ENCODE measurements around the gene HES4.

Gene HES4

DNA sequence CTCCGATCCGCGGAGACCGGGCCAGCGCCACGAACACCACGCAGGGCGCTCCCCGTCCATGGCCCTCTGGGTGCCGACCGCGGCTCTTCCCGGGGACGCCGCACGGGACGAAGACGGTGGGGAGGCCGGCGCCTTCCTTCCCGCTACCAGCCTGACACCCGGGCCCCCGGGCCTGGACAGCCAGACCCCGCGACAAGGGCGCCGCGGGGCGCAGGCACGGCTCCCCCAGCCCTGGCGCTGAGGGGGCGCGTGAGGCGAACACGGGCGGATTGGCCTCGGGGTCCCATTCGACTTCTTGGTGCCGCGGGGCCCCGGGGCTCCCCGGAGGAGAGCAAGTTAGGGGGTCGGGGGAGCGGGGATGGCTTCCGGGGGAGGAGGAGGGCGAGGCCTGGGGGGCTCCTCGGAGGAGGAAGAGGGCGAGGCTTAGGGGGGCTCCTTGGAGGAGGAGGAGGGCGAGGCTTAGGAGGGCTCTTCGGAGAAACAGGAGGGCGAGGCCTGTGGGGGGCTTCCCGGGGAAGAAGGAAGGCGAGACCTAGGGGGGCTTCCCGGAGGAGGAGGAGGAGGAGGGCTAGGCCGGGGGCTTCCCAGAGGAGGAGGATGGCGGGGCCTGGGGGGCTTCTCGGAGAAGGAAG is 40.0 kb downstream of the HES4 start:
- intact Hi-C loops (cut with micrococcal nuclease), result loop anchor here (5.0 kb wide), 1 partner anchor 53 kb away; no protein-coding TSS in a partner anchor
- Mint-ChIP-seq H3K4me1 (ENCODE audit: low read depth) (peaks cover 53% of the 10 kb centered on the region), H3K9me3 (no peaks in the 10 kb centered on the region), H3K4me3 (peak overlapping the region; percentile 94), H3K27me3 (peaks cover 21% of the 10 kb centered on the region), H3K27ac (peak overlapping the region; percentile 85), H3K36me3 (ENCODE audit: low read depth) (peaks cover 69% of the 10 kb centered on the region)

DNA sequence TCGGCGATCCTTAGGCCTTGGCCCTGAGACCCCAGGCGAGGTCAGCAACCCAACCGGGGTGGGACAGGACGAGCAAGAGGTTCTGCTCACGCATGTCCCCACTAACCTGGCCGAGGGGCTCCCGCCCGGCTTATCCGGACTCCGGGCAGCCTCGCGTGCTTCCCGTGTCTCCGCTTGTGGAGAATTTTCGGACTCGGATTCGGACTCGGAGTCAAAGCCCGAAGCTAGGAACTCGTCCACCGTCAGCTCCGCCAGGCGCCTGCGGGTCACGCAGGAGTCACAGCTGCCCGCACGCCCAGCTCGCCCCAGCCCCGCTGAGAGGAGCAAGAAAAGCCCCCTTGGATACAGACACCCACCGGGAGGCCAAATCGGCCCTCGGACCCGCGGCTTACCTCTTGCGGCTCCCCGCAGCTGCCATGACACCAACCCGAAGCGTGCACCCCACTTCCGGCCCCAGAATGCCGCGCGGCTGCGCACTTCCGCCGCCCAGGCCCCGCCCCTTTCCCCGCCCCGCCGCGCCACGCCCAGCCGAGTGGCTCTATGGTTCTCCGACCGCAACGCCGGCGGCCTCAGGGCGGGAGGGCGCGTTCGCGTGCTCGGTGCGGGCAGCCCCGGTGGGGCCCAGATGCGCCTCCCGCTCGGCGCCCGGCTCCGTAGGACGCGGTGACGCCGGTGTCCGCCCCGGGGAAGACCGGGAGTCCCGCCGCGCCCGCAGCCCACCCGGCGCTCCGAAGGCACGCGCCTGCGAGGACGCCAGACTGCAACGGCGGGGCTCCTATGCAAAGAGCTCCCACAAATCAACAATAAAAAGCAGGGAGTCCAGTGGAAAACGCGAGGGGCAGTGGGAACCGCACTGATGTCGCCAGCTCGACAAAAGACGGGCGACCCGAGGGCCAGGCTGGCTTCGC is 40.8 kb downstream of the HES4 start, which contains the start of gene NOC2L:
NOC2L (minus strand) TSS at position 434 of the 908 bp plus-strand sequence; CDS start at position 418, 16 bp downstream.
- Mint-ChIP-seq H3K36me3 (ENCODE audit: low read depth) (peaks cover 73% of the 10 kb centered on the region), H3K27me3 (peaks cover 21% of the 10 kb centered on the region), H3K27ac (peak within 1 kb of the TSS; percentile 85), H3K9me3 (no peaks in the 10 kb centered on the region), H3K4me1 (ENCODE audit: low read depth) (peaks cover 55% of the 10 kb centered on the region), H3K4me3 (peak within 1 kb of the TSS; percentile 94)
- intact Hi-C loops (cut with micrococcal nuclease), result loop anchor here (5.0 kb wide), 1 partner anchor 52 kb away; no protein-coding TSS in a partner anchor

DNA sequence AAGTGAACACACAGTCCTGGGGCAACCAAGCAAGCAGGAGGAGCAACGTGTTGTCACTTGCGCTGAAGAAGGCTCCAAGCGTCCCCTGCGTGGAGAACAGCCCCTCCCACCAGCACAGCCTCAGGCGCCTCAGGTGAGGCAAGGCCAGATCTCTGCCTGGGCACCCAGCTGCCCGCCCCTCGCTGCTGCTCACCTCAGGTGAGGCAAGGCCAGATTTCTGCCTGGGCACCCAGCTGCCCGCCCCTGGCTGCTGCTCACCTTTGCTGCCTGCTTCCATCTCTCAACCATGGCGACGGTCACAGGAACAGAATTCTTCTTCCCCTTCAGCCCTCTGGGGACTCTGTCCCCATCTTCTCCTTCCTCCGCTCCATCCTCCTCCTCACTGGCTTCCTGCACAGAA is 43.3 kb downstream of the HES4 start:
- Mint-ChIP-seq H3K27ac (no peak overlapping the region), H3K4me1 (ENCODE audit: low read depth) (peaks cover 45% of the 10 kb centered on the region), H3K27me3 (peaks cover 16% of the 10 kb centered on the region), H3K36me3 (ENCODE audit: low read depth) (peaks cover 73% of the 10 kb centered on the region), H3K4me3 (no peak overlapping the region), H3K9me3 (no peaks in the 10 kb centered on the region)
- intact Hi-C loops (cut with micrococcal nuclease), result loop anchor here (5.0 kb wide), 1 partner anchor 49 kb away; no protein-coding TSS in a partner anchor

DNA sequence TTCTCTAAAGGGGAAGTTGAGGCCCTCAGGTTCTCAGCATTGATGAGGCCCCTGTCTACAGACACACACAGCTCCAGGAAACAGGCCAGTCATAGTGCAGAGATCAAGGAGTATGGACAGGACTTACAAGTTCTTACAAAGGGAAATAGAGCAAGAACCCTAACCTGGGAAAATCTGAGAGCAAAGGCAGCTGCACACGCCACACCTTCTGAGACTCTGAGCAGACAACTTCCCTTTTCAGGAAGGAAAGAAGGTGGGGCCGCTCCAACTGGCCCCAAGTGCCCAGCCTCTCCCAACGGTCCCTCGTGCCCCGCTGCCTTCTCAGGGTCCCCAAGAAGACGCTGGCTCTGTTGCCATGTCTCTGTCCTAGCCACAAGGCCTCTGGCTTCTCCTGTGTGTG is 44.4 kb downstream of the HES4 start:
- Mint-ChIP-seq H3K4me1 (ENCODE audit: low read depth) (peaks cover 41% of the 10 kb centered on the region), H3K27ac (peak overlapping the region; percentile 67), H3K27me3 (peaks cover 11% of the 10 kb centered on the region), H3K9me3 (no peaks in the 10 kb centered on the region), H3K36me3 (ENCODE audit: low read depth) (peaks cover 85% of the 10 kb centered on the region), H3K4me3 (no peak overlapping the region)
- intact Hi-C loops (cut with micrococcal nuclease), result loop anchor here (5.0 kb wide), 1 partner anchor 48 kb away; no protein-coding TSS in a partner anchor

DNA sequence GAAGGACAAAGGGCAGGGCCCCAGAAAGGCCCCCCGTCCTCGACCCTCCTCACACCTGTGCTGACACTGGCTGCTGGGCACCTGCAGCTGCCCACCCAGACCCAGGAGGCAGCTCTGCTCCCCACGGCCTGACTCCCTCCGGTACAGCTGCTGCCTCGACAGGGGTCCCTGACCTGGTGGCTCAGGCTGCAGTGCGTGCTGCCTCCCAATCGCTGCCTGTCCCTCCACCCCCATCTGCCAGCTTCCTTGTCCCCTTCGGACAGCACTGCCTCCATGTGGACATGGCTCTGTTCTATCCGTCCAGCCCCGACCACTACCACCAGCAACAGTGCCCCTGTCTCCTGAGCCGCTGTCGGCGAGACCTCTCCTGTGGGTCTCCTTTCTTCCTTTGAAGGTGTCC is 45.0 kb downstream of the HES4 start:
- intact Hi-C loops (cut with micrococcal nuclease), result loop anchor here (5.0 kb wide), 1 partner anchor 48 kb away; no protein-coding TSS in a partner anchor
- peaks cover 90% of the 10 kb centered on the region for H3K36me3 Mint-ChIP-seq (ENCODE audit: low read depth)
- peaks cover 6% of the 10 kb centered on the region for H3K27me3 Mint-ChIP-seq
- no peak overlapping the region for H3K4me3 Mint-ChIP-seq
- no peaks in the 10 kb centered on the region for H3K9me3 Mint-ChIP-seq
- H3K4me1 Mint-ChIP-seq (ENCODE audit: low read depth), result peaks cover 41% of the 10 kb centered on the region
- H3K27ac Mint-ChIP-seq, result peak overlapping the region; percentile 67

DNA sequence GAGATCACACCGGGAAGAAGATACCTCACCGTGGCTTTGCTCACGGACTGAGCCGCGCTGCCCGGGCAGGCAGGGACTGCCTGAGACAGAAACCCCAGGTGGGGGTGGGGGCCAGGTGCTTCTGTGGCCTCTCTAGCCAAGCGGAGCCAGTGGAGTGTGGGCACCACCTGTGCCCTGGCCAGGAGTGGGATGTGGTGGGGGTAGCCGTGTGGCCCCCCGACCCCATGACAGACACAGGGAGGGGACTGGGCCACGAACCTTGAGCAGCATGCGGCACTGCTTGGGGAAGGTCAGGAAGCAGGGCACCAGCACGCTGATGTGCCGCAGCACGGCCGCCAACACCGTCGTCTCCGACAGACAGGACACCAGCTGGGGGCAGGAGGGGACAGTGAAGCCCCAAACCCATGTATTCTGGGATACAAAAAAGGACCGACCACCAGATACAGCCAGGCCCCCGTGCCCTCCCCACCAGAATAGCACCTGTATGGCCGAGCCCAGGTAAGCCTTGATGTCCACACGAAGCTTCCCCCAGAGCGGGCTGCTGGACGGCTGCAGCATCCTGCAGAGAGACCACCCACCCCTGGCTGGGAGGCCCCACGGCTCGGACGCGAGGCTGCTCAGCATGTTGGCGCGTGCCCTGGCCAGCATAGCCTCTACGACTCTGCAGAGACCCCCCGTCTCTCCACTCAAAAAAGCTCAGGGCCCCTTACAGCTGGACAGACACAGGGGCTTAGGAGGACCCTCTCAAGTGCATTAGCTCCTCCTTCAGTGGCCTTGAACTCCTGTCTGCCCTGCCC is 46.2 kb downstream of the HES4 start:
- no peak overlapping the region for H3K4me3 Mint-ChIP-seq
- intact Hi-C loops (cut with micrococcal nuclease), result no loop called here
- no peak overlapping the region for H3K27ac Mint-ChIP-seq
- peaks cover 98% of the 10 kb centered on the region for H3K36me3 Mint-ChIP-seq (ENCODE audit: low read depth)
- H3K9me3 Mint-ChIP-seq, result no peaks in the 10 kb centered on the region
- H3K27me3 Mint-ChIP-seq, result no peaks in the 10 kb centered on the region
- H3K4me1 Mint-ChIP-seq (ENCODE audit: low read depth), result peaks cover 41% of the 10 kb centered on the region

DNA sequence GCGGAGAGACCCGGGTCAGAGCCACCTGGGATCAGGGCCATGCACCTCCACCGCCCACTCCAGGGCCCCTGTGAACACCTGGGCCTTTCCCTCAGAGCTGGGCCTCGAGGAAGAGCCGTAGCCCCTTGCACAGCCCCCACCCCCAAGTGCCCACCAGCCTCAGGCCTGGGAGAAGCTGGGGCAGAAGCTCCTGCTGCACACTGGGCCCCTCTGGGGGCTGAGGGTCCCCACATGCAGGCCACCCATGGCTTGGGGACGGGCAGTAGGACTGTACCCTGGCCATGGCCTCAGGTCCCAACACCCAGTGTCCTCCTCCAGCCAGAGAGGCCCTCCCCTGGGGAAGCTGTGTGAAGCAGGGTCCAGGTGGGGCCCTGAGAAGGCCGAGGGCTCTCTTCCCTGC is 47.3 kb downstream of the HES4 start:
- no peaks in the 10 kb centered on the region for H3K9me3 Mint-ChIP-seq
- no peak overlapping the region for H3K4me3 Mint-ChIP-seq
- peaks cover 30% of the 10 kb centered on the region for H3K4me1 Mint-ChIP-seq (ENCODE audit: low read depth)
- intact Hi-C loops (cut with micrococcal nuclease), result no loop called here
- no peak overlapping the region for H3K27ac Mint-ChIP-seq
- H3K27me3 Mint-ChIP-seq, result no peaks in the 10 kb centered on the region
- peaks cover 100% of the 10 kb centered on the region for H3K36me3 Mint-ChIP-seq (ENCODE audit: low read depth)

DNA sequence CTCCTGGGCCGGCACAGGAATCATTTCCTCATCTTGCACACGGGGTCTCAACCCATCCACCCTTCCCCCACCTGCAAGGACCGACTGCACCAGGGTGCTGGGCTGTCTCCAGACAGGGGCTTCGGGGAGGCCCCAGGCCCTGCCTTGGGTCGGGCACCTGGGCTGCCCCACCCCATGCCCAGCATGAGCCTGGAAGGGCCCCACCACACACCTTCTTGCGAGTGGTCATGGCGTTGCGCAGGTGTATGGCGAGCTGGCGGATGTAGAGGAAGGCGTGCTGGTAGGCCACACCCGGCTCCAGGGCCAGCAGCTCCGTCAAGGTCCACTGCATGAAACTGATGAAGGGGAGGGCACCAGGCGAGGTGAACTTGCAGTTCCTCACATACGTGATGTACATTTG is 47.7 kb downstream of the HES4 start:
- no peak overlapping the region for H3K4me3 Mint-ChIP-seq
- no peaks in the 10 kb centered on the region for H3K27me3 Mint-ChIP-seq
- H3K36me3 Mint-ChIP-seq (ENCODE audit: low read depth), result peaks cover 100% of the 10 kb centered on the region
- H3K4me1 Mint-ChIP-seq (ENCODE audit: low read depth), result peaks cover 26% of the 10 kb centered on the region
- no peaks in the 10 kb centered on the region for H3K9me3 Mint-ChIP-seq
- intact Hi-C loops (cut with micrococcal nuclease), result no loop called here
- H3K27ac Mint-ChIP-seq, result no peak overlapping the region

DNA sequence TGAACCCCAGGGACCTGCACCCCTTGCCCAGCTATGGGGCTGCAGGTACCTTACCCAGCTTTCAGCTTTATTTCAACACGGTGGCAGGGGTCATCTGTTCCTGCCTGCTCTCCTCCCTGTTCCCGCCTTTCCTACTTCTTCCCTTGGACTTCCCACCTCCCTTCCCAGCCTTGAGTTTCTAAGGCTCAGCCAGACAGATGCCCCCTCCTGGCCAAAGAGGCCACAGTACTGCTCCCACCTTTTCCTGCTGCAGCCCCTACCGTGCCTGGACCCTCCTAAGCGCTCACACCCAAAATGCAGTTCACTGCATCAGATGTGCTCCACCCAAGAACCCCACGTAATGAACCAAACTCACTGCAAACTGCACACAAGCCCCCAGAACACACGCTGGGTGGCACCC is 48.5 kb downstream of the HES4 start:
- intact Hi-C loops (cut with micrococcal nuclease), result no loop called here
- peaks cover 100% of the 10 kb centered on the region for H3K36me3 Mint-ChIP-seq (ENCODE audit: low read depth)
- no peak overlapping the region for H3K27ac Mint-ChIP-seq

DNA sequence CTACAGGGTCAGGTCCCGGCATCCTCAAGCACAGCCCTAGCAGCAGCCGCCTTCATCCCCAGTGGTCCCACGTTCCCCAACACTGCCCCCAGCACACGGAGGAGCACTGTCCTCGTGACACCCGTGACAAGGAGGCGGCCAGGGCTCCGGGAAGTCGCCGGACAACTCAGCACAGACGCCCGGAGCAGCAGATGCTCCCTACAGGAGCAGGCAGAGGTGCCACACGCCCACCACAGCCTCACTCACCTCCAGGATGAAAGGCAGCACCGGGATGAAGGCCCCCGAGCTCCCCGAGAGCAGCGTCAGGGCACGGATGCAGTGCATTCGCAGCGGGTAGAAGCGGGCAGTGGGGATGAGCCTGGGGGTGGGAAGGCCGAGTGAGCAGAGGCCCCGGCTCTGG is 49.0 kb downstream of the HES4 start:
- H3K4me1 Mint-ChIP-seq (ENCODE audit: low read depth), result peaks cover 13% of the 10 kb centered on the region
- intact Hi-C loops (cut with micrococcal nuclease), result no loop called here
- no peak overlapping the region for H3K27ac Mint-ChIP-seq
- H3K9me3 Mint-ChIP-seq, result no peaks in the 10 kb centered on the region
- no peak overlapping the region for H3K4me3 Mint-ChIP-seq
- peaks cover 100% of the 10 kb centered on the region for H3K36me3 Mint-ChIP-seq (ENCODE audit: low read depth)
- no peaks in the 10 kb centered on the region for H3K27me3 Mint-ChIP-seq

More for the DNA sequence above, 48.5 kb downstream of the HES4 start:
- Mint-ChIP-seq H3K9me3 (no peaks in the 10 kb centered on the region), H3K4me1 (ENCODE audit: low read depth) (peaks cover 18% of the 10 kb centered on the region), H3K4me3 (no peak overlapping the region), H3K27me3 (no peaks in the 10 kb centered on the region)

DNA sequence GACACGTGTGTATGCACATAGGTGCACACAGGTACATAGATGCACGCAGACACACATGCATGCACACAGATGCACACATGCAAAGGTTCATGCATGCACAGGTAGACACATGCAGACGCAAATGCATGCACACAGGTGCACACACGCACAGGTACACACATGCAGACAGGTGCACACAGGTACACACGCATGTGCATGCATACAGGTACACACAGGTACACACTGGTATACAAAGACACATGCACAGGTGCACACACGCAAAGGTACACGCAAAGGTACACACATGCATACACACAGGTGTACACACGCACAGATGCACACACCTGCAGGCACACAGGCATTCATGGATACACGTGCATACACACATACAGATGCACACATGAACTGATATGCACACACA is 49.6 kb downstream of the HES4 start:
- H3K36me3 Mint-ChIP-seq (ENCODE audit: low read depth), result peaks cover 100% of the 10 kb centered on the region
- H3K27me3 Mint-ChIP-seq, result no peaks in the 10 kb centered on the region
- no peak overlapping the region for H3K4me3 Mint-ChIP-seq
- intact Hi-C loops (cut with micrococcal nuclease), result no loop called here
- H3K9me3 Mint-ChIP-seq, result no peaks in the 10 kb centered on the region
- peaks cover 7% of the 10 kb centered on the region for H3K4me1 Mint-ChIP-seq (ENCODE audit: low read depth)
- H3K27ac Mint-ChIP-seq, result no peak overlapping the region

All from dendritic cell treated with granulocyte-macrophage colony-stimulating factor and Interleukin-4, amounts not matched to agents 40 ng/mL and 50 ng/mL, for 4 days (primary cell).